HCT116 (cell line): ENCODE results near the gene CMPK1. TPM values are rescaled to one million over a fixed set of nuclear protein-coding genes. Genes with fewer than 3 reads are reported as not detected.

ENCODE experiments used
- ATAC-seq: fragments of 200-7000 bp; cut with Tn5 transposase; 2 replicates; pipeline ENCODE4 v1.9.1; 2020; ENCODE audit warnings: mild to moderate bottlenecking, moderate library complexity
- BruUV-seq: library from RNA; stranded (reverse); fragments of 400-500 nt; replicated peaks from 2 replicates; lab custom pipeline; 2021; lab: Mats Ljungman, UMichigan
- CTCF ChIA-PET: fragments of 300-600 bp; sonication (Branson Sonifier 250); formaldehyde crosslinking; loops from one replicate; lab custom pipeline; 2021; ENCODE audit warnings: antibody characterized with exemption; lab: Charles Lee
- POLR2A ChIA-PET: fragments of 300-600, 350-600 bp; sonication (Branson Sonifier 250); formaldehyde crosslinking; loops from one replicate; lab custom pipeline; 2021; ENCODE audit warnings: antibody characterized with exemption; lab: Charles Lee
- RAD21 ChIA-PET, 2 experiments: fragments of 300-600 bp; sonication (Branson Sonifier 250); formaldehyde crosslinking; loops; one replicate each; lab custom pipeline; 2023; ENCODE audit warnings: low total read pairs in 2 of 2; ENCODE audit not compliant: uncharacterized antibody in 2 of 2, unreplicated experiment in 2 of 2, low non-redundant PET in 1 of 2; lab: Charles Lee
- DNase-seq: peaks from one replicate; pipeline ENCODE4 v3.0.0-alpha.2; 2010; ENCODE audit warnings: low read depth, low spot score
- H2AFZ ChIP-seq: fragments of 200-600 bp; shearing (Covaris generic), sonication (generic); 2 replicates; pipeline ENCODE4 v1.6.1; 2017; ENCODE audit warnings: low read depth, mixed run types, mixed read lengths, antibody characterized with exemption, low read length; ENCODE audit not compliant: poor library complexity, severe bottlenecking
- H3K27ac ChIP-seq: 2 replicates; pipeline ENCODE4 v1.5.1; 2012; ENCODE audit warnings: low read depth, low read length
- H3K27me3 ChIP-seq: fragments of 200-600 bp; sonication (generic); 2 replicates; pipeline ENCODE4 v1.6.1; 2016; ENCODE audit warnings: mixed run types, low read length, mixed read lengths; ENCODE audit not compliant: insufficient read depth
- H3K36me3 ChIP-seq, 2 experiments: fragments of 200-500 bp in 1 of 2; fragments of 200-600 bp in 1 of 2; sonication (Bioruptor generic) in 1 of 2; sonication (generic) in 1 of 2; 2 replicates each; pipeline versions ENCODE4 v1.5.1 to v1.6.1; 2014 to 2016; ENCODE audit warnings: low read length in 2 of 2, inconsistent platforms in 1 of 2, mixed read lengths in 1 of 2, mixed run types in 1 of 2; ENCODE audit not compliant: insufficient read depth in 2 of 2, control insufficient read depth in 1 of 2
- H3K4me1 ChIP-seq, 2 experiments: fragments of 200-600 bp in 1 of 2; sonication (generic) in 1 of 2; 2 replicates each; pipeline versions ENCODE4 v1.5.1 to v1.6.1; 2012 to 2017; ENCODE audit warnings: low read length in 2 of 2, inconsistent platforms in 1 of 2, mild to moderate bottlenecking in 1 of 2, mixed read lengths in 1 of 2, mixed run types in 1 of 2, moderate library complexity in 1 of 2; ENCODE audit not compliant: insufficient read depth in 2 of 2, control insufficient read depth in 1 of 2
- H3K4me2 ChIP-seq: fragments of 200-600 bp; sonication (generic); 2 replicates; pipeline ENCODE4 v1.6.1; 2017; ENCODE audit warnings: mixed run types, low read length, mixed read lengths
- H3K4me3 ChIP-seq, 2 experiments: fragments of 200-600 bp in 1 of 2; sonication (generic) in 1 of 2; replicated peaks in 1 of 2; 2 replicates each; pipeline ENCODE4 v1.5.1; 2011 to 2016; ENCODE audit warnings: low read length in 2 of 2, control low read depth in 1 of 2, low read depth in 1 of 2, mild to moderate bottlenecking in 1 of 2, mixed read lengths in 1 of 2, mixed run types in 1 of 2
- H3K79me2 ChIP-seq: fragments of 200-600 bp; sonication (generic); 2 replicates; pipeline ENCODE4 v1.6.1; 2017; ENCODE audit warnings: mild to moderate bottlenecking, mixed run types, low read length, moderate library complexity, mixed read lengths; ENCODE audit not compliant: insufficient read depth
- H3K9ac ChIP-seq: fragments of 200-600 bp; sonication (generic); 2 replicates; pipeline ENCODE4 v1.6.1; 2016; ENCODE audit warnings: low read length, mixed read lengths
- H3K9me2 ChIP-seq: fragments of 200-600 bp; sonication (generic), shearing (Covaris generic); 2 replicates; pipeline ENCODE4 v1.6.1; 2017; ENCODE audit warnings: mixed run types, mild to moderate bottlenecking, moderate library complexity; ENCODE audit not compliant: insufficient read depth
- H3K9me3 ChIP-seq, 2 experiments: fragments of 200-500 bp in 1 of 2; fragments of 200-600 bp in 1 of 2; sonication (Bioruptor generic) in 1 of 2; sonication (generic) in 1 of 2; 2 replicates each; pipeline ENCODE4 v1.6.1; 2014 to 2017; ENCODE audit warnings: low read length in 2 of 2, mixed read lengths in 2 of 2, inconsistent platforms in 1 of 2, low read depth in 1 of 2, mild to moderate bottlenecking in 1 of 2, mixed run types in 1 of 2, moderate library complexity in 1 of 2; ENCODE audit not compliant: control insufficient read depth in 1 of 2, insufficient read depth in 1 of 2
- H4K20me1 ChIP-seq: fragments of 200-600 bp; sonication (generic), shearing (Covaris generic); 2 replicates; pipeline ENCODE4 v1.6.1; 2017; ENCODE audit warnings: mixed run types, mild to moderate bottlenecking, moderate library complexity; ENCODE audit not compliant: insufficient read depth
- ATF3 ChIP-seq: IDR thresholded peaks from 2 replicates; pipeline ENCODE4 v1.6.1; 2012
- CBX3 ChIP-seq: IDR thresholded peaks from 2 replicates; pipeline ENCODE4 v1.6.1; 2012; ENCODE audit warnings: low read depth
- ELF1 ChIP-seq: IDR thresholded peaks from 2 replicates; pipeline ENCODE4 v1.6.1; 2012; ENCODE audit warnings: low read depth, borderline replicate concordance
- EZH2phosphoT487 ChIP-seq: fragments of 200-600 bp; IDR thresholded peaks from 2 replicates; pipeline ENCODE4 v1.6.1; 2018; ENCODE audit warnings: antibody characterized with exemption, borderline replicate concordance
- FOSL1 ChIP-seq: IDR thresholded peaks from 2 replicates; pipeline ENCODE4 v1.6.1; 2012; ENCODE audit warnings: low read depth
- JUND ChIP-seq: IDR thresholded peaks from 2 replicates; pipeline ENCODE4 v1.6.1; 2012
- SRF ChIP-seq: IDR thresholded peaks from 2 replicates; pipeline ENCODE4 v1.6.1; 2012; ENCODE audit warnings: low read depth
- TCF7L2 ChIP-seq: IDR thresholded peaks from 2 replicates; pipeline ENCODE4 v1.7.0; 2011; ENCODE audit warnings: borderline replicate concordance, inconsistent platforms; ENCODE audit not compliant: insufficient read depth, insufficient read length; ENCODE audit errors: extremely low read depth
- YY1 ChIP-seq: IDR thresholded peaks from 2 replicates; pipeline ENCODE4 v1.6.1; 2011; ENCODE audit warnings: low read length, low read depth, moderate library complexity, mild to moderate bottlenecking; ENCODE audit not compliant: insufficient replicate concordance; ENCODE audit errors: extremely low read depth
- ZFX ChIP-seq: fragments of 450-650 bp; IDR thresholded peaks from 2 replicates; pipeline ENCODE4 v1.6.1; 2017
- intact Hi-C: fragments of 100-400 bp; cut with micrococcal nuclease; formaldehyde crosslinking; loops from 2 replicates; pipeline ENCODE4 v1.10.0; 2022
- total RNA-seq: library from RNA; stranded (reverse); gene quantifications from one replicate; pipeline ENCODE4 v1.2.1, GENCODE V29; 2021; ENCODE audit not compliant: unreplicated experiment
- TF ChIP-seq, protein P1 (sequence below), 3 experiments: fragments of 200-600 bp in 1 of 3; sonication (generic) in 1 of 3; IDR thresholded peaks in 2 of 3; conservative IDR thresholded peaks in 1 of 3; 2 replicates each; pipeline ENCODE4 v1.5.1; 2012 to 2017; ENCODE audit warnings: low read depth in 2 of 3, low read length in 2 of 3, antibody characterized with exemption in 1 of 3, borderline replicate concordance in 1 of 3, control low read depth in 1 of 3, mild to moderate bottlenecking in 1 of 3, mixed read lengths in 1 of 3, mixed run types in 1 of 3, moderate library complexity in 1 of 3; ENCODE audit not compliant: insufficient read depth in 1 of 3
- TF ChIP-seq, protein P2 (sequence below): IDR thresholded peaks from 2 replicates; pipeline ENCODE4 v1.6.1; 2012; ENCODE audit warnings: low read depth

The CMPK1 gene
- total RNA-seq, 1 experiment from 2014 or later, result 78.4 TPM

- H2AFZ ChIP-seq, result no peak overlapping the region
- no peak overlapping the region for H3K4me3 ChIP-seq
- ChIA-PET POLR2A (no interaction called here), CTCF (interaction anchor here (1.2 kb wide), 1 partner anchor 26 kb away, joined by 5 read pairs; the partner anchor contains the start of gene FOXD2), RAD21 (no interaction called here)
- H3K9me3 ChIP-seq, result no peaks in the 10 kb centered on the region
- no peaks in the 10 kb centered on the region for H3K36me3 ChIP-seq
- DNase-seq, result no peak
- no peaks in the 10 kb centered on the region for H3K79me2 ChIP-seq
- no peaks in the 10 kb centered on the region for H4K20me1 ChIP-seq
- no peak for ATAC-seq
- H3K9ac ChIP-seq, result no peak overlapping the region
- no peaks in the 10 kb centered on the region for H3K9me2 ChIP-seq
- H3K27me3 ChIP-seq, result no peaks in the 10 kb centered on the region
- intact Hi-C loops, result no loop called here
- TF ChIP-seq CBX3, result no peak
- TF ChIP-seq ATF3, result no peak
- TF ChIP-seq, protein P1, sequence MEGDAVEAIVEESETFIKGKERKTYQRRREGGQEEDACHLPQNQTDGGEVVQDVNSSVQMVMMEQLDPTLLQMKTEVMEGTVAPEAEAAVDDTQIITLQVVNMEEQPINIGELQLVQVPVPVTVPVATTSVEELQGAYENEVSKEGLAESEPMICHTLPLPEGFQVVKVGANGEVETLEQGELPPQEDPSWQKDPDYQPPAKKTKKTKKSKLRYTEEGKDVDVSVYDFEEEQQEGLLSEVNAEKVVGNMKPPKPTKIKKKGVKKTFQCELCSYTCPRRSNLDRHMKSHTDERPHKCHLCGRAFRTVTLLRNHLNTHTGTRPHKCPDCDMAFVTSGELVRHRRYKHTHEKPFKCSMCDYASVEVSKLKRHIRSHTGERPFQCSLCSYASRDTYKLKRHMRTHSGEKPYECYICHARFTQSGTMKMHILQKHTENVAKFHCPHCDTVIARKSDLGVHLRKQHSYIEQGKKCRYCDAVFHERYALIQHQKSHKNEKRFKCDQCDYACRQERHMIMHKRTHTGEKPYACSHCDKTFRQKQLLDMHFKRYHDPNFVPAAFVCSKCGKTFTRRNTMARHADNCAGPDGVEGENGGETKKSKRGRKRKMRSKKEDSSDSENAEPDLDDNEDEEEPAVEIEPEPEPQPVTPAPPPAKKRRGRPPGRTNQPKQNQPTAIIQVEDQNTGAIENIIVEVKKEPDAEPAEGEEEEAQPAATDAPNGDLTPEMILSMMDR (IDR thresholded peaks at IDR 0.05 in 2 of 3, conservative IDR thresholded peaks at IDR 0.05 in 1 of 3; ENCODE audit: borderline replicate concordance in 1 of 3, insufficient read depth in 1 of 3, low read depth in 2 of 3, low read length in 2 of 3), result no peak
- BruUV-seq, result no TSS peak
- no peak overlapping the region for H3K27ac ChIP-seq
- H3K4me1 ChIP-seq, result no peaks in the 10 kb centered on the region
- H3K4me2 ChIP-seq, result no peak overlapping the region
Measured at GRCh38 chr1:47411436-47411835, 77.8 kb downstream of the CMPK1 start.

DNA sequence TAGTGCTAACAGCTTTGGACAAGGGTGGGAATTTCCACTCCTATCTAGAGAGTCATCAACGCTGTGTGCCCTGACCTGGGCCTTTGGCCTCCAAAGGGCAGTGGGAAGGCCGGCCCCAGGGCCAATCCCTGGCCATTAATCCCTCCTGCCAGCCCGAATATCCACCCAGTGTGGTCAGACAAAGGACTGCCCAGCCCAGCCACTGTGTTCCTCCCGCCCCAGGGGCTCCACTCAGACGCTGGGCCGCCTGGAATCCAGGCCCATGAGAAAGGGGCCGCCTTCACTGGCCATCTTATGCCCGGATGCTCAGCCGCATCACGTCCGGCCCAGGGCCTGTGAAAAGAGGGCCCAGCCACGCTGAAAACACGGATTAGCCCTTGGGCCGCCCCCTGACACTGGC, 78.8 kb downstream of the CMPK1 start:
- H3K4me1 ChIP-seq, result no peaks in the 10 kb centered on the region
- DNase-seq (no peak), ATAC-seq (no peak)
- no peaks in the 10 kb centered on the region for H3K79me2 ChIP-seq
- ChIA-PET POLR2A (no interaction called here), CTCF (interaction anchor here (1.2 kb wide), 1 partner anchor 25 kb away, joined by 5 read pairs; the partner anchor contains the start of gene FOXD2), RAD21 (no interaction called here)
- no peaks in the 10 kb centered on the region for H3K9me3 ChIP-seq
- H3K36me3 ChIP-seq, result no peaks in the 10 kb centered on the region
- no peaks in the 10 kb centered on the region for H4K20me1 ChIP-seq
- H3K4me2 ChIP-seq, result no peak overlapping the region
- no peak overlapping the region for H3K27ac ChIP-seq
- intact Hi-C loops, result no loop called here
- BruUV-seq, result no TSS peak
- no peak overlapping the region for H3K9ac ChIP-seq
- H3K4me3 ChIP-seq, result no peak overlapping the region
- H3K9me2 ChIP-seq, result no peaks in the 10 kb centered on the region
- H3K27me3 ChIP-seq, result no peaks in the 10 kb centered on the region
- no peak for TF ChIP-seq SRF
- TF ChIP-seq, protein P2, sequence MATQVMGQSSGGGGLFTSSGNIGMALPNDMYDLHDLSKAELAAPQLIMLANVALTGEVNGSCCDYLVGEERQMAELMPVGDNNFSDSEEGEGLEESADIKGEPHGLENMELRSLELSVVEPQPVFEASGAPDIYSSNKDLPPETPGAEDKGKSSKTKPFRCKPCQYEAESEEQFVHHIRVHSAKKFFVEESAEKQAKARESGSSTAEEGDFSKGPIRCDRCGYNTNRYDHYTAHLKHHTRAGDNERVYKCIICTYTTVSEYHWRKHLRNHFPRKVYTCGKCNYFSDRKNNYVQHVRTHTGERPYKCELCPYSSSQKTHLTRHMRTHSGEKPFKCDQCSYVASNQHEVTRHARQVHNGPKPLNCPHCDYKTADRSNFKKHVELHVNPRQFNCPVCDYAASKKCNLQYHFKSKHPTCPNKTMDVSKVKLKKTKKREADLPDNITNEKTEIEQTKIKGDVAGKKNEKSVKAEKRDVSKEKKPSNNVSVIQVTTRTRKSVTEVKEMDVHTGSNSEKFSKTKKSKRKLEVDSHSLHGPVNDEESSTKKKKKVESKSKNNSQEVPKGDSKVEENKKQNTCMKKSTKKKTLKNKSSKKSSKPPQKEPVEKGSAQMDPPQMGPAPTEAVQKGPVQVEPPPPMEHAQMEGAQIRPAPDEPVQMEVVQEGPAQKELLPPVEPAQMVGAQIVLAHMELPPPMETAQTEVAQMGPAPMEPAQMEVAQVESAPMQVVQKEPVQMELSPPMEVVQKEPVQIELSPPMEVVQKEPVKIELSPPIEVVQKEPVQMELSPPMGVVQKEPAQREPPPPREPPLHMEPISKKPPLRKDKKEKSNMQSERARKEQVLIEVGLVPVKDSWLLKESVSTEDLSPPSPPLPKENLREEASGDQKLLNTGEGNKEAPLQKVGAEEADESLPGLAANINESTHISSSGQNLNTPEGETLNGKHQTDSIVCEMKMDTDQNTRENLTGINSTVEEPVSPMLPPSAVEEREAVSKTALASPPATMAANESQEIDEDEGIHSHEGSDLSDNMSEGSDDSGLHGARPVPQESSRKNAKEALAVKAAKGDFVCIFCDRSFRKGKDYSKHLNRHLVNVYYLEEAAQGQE, result no peak
- TF ChIP-seq FOSL1, result no peak
- no peak for TF ChIP-seq EZH2phosphoT487
- no peak for TF ChIP-seq ZFX
- no peak for TF ChIP-seq TCF7L2
- no peak for TF ChIP-seq JUND
- no peak for TF ChIP-seq ELF1
- no peak for TF ChIP-seq CBX3
- TF ChIP-seq YY1, result no peak
- H2AFZ ChIP-seq, result no peak overlapping the region
